HG03571 (cell line): ENCODE data around the gene LGALS8.
"Not testable (repeated sequence)": the region's sequence is repeated elsewhere in the genome, so short reads cannot be mapped to it uniquely, and the experiment has no call there.

Experiments
- ATAC-seq: cut with Tn5 transposase; IDR thresholded peaks from one replicate; pipeline ENCODE4 v1.9.1; 2021; ENCODE audit not compliant: unreplicated experiment

LGALS8 gene

DNA sequence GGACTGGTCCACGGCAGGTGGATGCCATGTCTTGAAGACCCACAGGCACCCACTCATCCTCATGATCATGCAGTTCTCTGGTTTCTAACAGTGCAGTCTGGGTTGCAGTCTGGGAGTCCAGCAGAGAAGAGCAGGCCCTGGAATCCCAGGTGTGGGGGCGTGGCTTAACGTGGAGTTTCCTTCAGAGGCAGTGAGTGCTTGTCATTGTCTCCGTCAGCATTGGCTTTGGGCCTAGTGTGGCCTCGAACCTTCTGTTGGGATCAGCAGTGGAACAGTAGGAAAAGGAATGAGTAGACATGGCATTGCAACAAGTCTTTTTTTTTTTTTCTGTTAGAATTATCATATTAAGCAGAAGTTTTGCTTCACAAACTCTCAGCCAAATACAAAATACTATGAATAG is 12.8 kb downstream of the LGALS8 start:
- no peak for ATAC-seq

DNA sequence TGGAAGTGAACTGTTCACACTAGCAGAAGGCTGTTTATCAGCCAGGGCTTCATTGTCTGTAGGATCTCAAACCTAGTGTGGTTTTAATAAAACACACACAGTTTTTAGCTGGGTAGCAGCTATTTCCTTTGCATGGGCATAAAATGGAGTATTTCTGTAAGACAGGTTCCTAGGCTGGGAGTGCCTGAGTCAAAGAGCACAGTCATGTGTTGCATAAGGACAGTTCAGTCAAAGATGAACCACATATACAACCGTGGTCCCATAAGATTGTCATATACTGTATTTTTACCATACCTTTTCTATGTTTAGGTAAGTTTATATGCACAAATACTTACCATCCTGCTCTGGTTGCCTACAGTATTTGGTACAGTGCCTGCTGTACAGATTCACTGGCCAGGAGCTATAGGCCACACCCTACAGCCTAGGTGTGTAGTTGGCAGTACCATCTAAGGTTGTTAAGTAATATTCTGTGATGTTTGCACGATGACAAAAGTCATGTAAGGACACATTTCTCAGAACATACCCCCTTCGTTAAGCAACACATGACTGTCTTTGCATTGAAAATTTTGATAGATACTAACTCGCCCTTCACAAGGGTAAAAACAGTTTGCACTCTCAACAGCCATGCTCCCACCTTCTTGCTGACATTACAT is 17.2 kb downstream of the LGALS8 start:
- ATAC-seq, result no peak

DNA sequence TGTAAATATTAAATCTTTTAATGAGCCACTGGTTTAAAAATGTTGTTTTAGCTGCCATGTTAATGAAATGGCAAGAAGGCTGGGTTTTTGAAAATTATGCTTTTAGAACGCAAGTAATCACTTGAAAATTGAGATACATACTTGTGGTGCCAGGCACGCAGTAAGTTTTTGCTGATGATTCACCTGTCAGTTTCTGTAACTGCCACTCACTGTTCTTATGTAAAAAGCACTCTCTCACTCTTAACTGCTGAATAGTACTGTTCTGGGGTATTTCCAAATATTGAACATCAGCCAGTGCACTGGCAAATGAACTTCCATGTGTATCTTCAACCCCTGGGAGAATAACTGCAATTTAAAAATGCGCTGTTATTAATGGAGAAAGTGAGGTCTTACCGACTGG is 17.9 kb downstream of the LGALS8 start:
- ATAC-seq, result no peak

DNA sequence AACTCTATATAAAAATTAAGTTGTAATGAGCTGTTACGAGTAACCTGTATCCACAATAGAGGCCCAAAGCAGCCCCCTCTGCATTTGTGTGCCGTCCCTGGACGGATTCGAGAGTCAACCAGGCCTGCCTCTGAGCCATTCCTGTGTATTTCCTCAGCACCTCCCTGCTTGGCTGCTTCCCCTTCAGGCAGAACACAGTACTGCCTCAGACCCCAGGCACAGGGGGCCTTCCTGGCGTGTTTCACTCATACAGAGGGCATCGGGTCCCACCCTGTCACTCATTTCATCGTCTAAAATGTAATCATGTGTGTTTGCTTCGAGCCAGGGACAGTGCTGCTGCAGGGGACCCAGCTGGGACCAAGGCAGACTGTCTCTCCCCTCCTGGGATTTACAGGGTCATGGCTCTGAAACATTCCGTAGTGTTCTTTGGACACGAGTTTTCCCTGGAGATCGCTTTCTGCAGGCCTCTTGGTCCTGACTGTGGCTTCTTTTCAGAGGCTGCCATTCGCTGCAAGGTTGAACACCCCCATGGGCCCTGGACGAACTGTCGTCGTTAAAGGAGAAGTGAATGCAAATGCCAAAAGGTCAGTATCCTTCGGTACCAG is 19.4 kb downstream of the LGALS8 start:
- ATAC-seq, result no peak

DNA sequence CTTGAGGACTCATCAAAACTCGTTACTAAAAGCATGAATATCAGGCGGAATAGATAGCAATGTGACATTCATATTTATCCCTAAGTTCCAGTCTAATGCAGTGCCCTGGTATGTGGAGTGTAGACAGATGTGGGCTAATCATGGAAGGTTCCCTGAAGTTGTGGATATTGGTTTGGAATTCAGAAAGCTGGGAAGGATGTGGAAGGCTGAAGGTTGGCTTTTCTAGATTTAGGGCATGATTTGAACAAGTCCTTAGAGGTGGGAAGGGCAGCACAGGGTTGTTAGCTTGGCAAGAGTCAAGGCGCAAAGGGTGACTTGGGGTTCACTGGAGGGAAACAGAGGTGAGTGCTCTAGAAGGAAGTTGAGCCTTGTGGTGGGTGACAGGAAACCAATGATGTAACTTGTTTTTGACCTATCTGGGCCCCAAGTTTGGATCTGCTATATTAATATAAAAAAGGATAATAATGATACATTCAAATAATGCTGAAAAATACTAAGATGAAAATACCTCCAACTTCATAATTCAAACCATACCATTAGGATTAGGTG is 21.9 kb downstream of the LGALS8 start:
- ATAC-seq, result no peak

DNA sequence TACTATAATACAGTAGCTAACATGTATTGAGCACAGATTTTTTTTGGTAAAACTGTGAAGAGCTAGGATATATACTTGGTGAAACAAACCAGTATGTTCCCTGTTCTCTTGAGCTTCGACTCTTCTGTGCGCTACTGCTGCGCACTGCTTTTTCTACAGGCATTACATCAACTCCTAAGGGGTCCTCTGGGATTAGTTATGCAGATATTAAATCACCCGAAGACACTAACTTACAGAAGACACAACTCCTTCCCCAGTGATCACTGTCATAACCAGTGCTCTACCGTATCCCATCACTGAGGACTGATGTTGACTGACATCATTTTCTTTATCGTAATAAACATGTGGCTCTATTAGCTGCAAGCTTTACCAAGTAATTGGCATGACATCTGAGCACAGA is 24.7 kb downstream of the LGALS8 start:
- no peak for ATAC-seq

DNA sequence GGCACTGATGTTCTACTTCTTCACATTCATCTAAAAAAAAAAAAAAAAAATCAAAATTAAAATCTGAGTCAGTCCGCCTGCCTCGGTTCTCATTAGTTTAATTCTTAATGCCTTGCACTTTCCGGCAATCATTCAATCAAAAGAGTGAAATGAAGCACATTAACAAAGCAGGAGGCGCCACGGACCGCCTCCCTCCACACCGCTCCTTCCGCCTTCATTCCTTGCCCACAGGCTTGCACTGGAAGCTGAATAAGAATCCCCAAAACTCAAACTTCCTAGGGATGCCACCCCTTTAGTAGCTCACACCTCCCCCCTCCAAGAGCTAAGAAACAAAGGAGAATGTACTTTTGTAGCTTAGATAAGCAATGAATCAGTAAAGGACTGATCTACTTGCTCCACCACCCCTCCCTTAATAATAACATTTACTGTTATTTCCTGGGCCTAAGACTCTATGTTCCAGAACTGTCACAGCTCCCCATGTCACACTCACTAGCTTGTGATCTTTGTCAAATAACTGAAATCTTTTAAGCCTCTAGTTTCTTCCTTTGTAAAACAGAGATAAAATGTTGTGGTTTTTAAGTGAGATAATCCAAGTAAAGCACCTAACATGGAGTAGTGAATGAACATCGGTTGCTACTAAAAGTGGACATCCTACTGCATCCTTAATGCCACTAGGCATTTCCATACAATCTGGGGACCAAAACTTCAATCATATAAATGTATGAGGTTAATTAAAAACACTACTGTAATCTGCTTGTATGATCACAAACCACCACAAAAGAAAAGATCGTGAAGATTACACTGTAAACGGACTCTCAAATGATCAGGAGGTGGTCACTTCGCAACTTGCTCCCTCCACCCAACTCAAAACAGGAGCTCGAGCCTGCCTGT is 27.4 kb downstream of the LGALS8 start:
- no peak for ATAC-seq

DNA sequence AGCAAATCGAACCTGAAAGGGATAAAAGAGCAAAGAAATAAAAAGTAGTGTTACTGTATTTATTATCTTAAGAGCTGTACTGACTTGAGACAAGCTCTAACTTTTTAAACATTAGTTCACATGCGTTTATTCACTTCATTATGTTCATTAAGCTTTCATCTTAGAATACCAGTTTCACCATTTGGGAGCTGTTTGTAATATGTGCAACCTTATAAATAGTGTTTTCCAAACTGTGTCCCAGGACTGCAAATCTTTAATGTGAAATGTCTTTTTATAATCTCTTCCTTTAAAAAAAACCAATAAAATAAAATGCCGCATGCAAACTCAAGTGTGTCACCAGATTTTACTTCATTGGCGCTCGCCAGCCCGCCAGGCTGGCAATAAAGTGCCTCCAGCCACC is 28.3 kb downstream of the LGALS8 start:
- no peak for ATAC-seq

DNA sequence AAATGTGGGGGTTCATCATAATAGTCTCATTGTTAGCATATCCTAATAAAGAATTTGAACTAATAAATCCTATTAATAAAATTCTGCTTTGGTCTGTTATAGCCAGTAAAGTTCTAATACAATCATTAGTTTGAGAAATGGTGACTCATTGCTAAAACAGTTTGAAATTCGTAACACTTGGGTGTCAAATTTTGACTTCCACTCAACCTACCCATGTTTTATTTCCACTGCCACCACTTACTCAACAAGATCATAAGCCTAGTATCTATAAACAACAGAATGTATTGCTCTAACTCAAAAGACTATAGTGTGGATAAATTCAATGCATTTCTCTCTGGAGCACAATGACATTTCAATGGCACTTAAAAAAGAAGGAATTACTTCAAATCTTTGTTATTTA is 29.1 kb downstream of the LGALS8 start:
- ATAC-seq, result no peak

DNA sequence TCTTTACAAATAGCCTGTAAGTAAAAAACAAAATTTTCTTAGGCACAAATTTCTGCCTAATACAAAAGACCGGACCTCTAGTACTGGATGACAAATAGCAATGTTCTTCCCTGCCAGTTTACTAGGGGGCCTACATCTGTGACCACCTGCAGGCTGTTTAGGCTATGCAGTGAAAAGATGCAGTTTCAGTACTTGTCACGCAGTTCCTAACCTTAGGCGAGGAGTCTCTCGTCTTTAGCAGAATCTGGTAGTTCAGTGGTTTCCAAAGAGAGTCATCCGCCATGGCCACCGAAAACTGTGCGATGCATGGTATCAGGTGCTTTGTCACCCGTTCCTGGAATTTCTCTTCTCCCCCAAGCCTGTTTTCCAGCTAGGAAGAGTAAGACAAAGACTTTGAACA is 29.6 kb downstream of the LGALS8 start:
- ATAC-seq, result no peak

DNA sequence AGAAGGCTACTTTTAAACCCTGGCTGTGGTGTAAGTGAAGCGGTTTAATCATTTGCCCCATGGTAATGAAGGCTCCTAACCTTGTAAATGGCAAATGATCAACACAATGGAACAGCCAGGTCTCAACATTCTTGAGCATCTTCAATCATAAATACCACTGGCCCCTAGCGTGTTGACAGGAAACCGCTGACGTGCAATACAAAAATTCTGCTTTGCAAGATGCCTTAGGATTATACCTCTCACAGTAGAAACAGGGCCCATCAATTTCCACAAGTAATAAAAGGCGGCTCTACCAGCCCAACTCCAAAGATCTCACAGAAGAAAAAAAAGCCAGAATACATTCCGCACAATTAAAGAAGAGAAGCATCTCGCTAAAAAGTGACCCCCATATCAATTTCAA is 32.8 kb downstream of the LGALS8 start:
- no peak for ATAC-seq

DNA sequence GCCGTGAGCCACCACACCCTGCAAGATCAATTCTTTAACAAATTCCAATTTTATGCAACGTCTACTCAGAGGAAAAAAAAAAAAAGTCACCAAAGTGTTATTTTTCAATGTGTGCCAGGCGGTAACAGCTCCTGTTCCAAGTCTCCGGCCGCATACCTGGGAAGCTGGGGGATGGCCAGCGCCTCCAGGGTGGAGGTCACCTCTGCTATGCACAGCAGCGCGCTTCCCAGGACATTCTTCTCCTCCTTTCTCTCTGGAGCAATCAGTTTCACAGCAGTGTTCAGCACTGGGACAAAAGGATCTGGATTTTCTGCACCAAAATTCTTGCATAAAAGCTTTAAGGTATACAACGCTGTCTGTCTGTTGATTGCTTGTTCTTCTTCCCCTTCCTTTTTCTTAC is 34.3 kb downstream of the LGALS8 start:
- ATAC-seq, result no peak

DNA sequence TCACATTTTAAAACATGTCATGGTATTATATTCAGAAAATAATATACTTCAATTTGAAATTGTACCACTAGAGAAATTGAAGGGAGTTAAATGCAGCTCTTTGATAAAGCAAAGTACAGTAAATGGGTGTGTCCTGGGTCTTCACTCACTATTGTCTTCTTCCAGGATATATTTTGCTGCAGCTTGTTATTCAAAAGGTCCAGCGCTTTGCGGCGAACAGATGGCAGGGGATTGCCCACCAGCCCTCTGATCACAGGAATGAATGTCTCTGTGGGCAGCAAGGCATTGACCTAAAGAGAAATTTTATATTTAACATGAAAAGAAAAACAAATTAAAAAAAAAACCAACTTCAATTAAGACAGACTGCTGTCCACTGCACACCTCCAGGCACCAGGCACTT is 35.1 kb downstream of the LGALS8 start:
- no peak for ATAC-seq

DNA sequence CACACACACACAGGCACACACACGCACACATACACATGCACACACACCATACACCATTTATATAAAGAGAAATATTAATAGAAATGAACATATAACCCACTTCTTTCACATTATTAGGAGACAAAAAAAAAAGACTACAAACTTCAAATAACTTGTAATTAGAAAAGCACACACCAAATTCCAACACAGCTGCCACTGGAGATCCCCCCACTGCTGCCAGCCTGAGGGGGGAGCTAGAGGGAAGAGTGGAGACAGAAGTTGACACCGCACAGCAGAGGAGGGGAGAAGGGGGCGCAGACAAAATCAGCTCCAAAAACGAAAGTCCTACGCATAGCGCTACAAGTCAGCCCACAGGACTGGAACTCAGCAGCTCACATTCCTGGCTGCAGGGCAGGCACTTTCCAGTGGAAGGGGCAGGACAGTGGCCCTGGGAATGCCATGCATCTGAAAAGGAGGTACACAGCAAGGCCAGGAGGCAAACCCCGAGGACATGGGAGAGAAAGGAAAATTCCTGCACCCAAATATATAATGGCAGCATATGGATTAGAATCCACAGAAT is 36.5 kb downstream of the LGALS8 start:
- ATAC-seq, result no peak

DNA sequence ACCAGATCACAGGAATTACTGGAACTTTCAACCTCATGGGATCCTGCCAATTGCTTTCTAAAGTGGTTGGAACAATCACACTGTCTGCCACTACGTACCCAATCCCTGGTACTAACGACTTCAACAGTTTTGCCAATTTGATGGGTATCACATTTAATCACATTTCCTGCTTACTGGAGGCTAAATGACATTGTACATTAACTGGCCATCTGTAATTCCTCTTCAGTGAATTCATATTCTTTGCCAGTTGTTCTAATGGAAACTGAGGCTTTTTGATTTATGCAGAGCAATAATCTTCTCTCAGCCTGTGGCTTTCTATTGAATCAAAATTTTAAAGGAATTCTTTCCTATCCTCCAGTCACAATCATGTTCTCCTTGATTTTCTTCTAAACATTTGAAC is 38.2 kb downstream of the LGALS8 start:
- no peak for ATAC-seq

DNA sequence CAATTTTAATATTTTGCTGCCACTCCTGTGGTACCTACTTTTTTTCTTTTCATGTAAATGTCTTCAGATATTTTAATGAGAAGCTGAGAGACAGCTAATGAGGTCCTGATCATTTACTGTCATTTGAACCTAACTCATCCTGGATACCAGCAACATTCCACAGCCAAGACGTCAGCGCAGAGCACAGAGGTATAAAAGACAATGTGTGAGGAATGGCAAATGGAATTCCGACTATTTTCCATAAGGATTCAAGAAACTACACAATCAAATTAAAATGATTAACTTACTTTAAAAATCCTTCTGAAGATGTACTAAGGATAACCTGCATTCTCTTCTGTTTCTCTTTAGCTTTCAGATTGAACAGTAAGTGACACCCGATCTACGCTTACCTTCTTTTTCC is 41.7 kb downstream of the LGALS8 start:
- no peak for ATAC-seq

DNA sequence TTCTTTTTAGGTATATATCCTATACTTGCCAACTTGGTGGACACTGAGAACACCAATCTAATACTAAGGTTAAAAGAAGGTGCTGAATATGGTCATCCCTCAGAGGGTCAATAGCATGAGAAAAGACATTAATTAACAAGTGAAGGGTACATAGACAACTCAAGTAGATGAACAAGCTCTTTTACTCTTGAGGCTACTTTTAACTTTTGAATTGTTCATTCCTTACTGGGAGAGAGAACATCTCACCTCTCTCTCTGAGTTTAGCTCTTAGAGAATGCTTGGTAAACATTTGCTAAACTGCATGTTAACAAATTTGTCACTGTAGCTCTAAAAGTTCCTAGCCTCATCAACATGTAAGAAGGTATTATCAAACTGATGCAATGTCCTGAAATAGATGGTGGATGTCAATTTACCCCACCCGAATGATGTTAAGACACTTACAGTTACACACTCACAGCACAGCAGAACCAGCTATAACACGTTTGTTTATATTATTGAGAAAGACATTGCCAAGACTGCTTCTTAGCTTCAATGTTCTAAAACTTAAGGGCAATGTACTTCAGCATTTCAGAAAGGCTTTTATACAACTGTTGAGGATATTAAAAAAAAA is 44.6 kb downstream of the LGALS8 start:
- no peak for ATAC-seq

DNA sequence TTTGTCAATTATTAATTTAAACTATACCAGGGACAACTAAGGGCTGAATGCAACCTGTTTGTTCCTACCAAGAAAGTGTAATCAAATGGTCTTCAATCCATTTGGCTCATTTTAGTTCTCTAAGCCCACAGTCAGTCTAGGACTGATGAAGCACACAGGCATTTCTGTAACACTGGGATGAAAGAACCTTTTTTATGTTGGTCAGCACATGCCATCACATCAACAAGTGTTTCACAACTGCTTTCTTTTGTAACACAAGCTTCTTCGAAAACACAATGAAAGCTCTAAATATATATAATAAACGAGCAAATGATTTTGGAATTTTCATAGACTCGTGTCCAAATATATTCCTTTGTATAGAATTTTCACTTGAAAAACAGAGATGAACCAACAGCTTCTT is 51.7 kb downstream of the LGALS8 start:
- no peak for ATAC-seq

DNA sequence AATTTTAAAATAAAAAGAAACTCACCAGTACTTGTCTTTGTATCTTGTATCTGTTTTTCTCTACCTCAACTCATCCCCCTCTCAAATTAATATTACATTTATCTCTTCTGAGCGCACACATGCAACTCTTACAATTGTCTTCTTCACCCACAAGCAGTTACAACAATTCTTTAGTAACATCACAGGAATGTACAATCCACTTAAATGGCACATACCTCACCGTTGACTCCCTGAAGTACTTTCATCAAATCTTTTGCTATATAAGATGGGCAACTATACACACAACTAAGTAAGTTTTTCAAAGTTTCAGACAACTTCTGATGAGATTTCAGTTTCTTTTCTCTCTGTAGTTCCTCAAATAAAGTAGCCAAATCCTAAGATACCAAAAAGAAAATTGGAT is 52.2 kb downstream of the LGALS8 start:
- no peak for ATAC-seq

DNA sequence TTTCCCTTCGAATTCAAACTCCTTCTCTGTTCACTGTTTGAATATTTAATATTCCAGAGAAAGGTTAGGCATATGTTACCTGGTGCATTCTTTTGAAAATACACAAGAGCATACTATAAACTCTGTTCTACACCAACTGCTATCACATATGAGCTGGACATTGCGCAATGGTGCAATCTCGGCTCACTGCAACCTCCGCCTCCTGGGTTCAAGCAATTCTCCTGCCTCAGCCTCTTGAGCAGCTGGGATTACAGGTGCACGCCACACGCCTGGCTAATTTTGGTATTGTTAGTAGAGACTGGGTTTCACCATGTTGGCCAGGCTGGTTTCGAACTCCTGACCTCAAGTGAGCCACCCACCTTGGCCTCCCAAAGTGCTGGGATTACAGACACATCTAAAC is 53.3 kb downstream of the LGALS8 start:
- ATAC-seq, result not testable (repeated sequence)

DNA sequence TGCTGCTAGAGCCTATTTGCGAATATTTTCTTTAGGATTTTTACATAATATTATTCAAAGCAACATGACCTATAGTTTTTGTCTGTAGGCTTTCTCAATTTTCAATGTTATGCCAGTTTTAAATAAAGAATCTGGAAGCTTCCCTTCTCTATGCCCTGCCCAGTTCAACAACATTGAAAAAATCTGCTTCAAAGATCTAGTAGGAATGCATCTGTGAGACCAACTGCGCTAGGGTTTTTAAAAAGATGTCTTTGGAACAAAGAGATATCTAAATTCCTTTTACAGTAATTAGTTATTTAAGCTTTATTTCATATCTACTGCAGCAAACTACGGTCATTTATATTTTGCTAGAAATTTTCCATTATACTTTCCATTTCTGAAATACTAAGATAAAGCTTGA is 54.9 kb downstream of the LGALS8 start:
- ATAC-seq, result no peak
